ENCODE data around the gene DNAH2. TPM values are rescaled to one million over a fixed set of nuclear protein-coding genes. Genes with fewer than 3 reads are reported as not detected.

Gene DNAH2
- total RNA-seq, 6 donors from 2014 or later = 0.66 to 34.6 (median 6.0) TPM

DNA sequence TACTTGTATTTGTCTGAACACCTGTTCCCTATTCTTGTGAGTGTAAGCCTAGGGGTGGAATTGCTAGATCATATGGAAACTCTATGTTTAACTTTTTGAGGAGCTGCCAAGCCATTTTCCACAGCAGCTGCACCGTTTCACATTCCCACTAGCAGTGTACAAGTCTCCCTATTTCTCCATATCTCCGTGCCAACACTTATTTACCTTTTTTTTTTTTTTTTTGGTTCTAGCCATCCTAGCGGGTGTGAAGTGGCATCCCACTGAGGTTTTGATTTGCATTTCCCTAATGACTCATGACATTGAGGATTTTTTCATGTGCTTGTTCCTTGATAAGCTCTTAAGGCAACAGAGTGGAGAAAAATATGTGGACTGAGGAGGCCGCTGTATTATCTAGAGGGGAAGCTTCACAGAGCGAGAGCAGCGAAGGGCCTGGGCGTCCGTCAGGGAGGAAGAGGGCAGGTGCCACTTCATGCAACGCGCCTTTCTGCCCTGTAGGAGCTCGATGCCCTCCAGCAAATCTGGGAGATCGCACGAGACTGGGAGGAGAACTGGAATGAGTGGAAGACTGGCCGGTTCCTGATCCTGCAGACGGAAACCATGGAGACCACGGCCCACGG lies 50.0 kb downstream of the DNAH2 start:
- peaks cover 0 to 3% (median 0%) of the 10 kb centered on the region in 4 donors for H3K4me1 ChIP-seq
- DNase-seq (no peak), ATAC-seq (ENCODE audit: low FRiP score in 2 of 2) (peak; percentile 26 to 62)
- H3K9me3 ChIP-seq = no peaks in the 10 kb centered on the region
- H3K27me3 ChIP-seq = no peaks in the 10 kb centered on the region
- no peaks in the 10 kb centered on the region for H3K36me3 ChIP-seq
- H3K4me3 ChIP-seq = no peak overlapping the region
- peak overlapping the region in 1 of 4 donors; percentile 46 for H3K27ac ChIP-seq
- WGBS, 2 donors = 54 to 64% methylated on average over 17 of the region's 17 CpGs
- TF ChIP-seq POLR2AphosphoS5 (IDR thresholded peaks at IDR 0.05) (no peak), CTCF (IDR thresholded peaks at IDR 0.05) (peak in 1 of 6 experiments; percentile 13), POLR2A (IDR thresholded peaks at IDR 0.05) (no peak)

DNA sequence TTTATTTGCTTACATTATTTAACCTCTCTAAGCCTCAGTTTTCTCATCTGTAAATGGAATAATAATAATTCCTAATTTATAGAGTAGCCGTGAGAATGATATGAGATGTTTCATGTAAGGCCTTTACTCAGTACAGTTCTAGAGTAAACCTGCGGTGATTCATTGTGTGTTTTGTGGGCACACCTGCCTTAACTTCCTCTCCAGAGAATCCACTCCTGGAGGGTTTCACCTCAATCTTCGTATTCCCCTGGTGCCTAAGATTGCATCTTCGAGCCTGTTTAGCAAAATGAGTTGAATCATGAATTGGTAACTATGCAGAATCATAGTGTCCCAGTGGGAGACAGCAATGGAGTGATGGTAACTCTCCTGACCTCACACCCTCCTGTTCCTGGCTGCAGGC lies 52.3 kb downstream of the DNAH2 start:
- Histone ChIP-seq H3K9me3 (no peaks in the 10 kb centered on the region), H3K4me1 (peaks cover 0 to 10% (median 1%) of the 10 kb centered on the region in 4 donors), H3K36me3 (no peaks in the 10 kb centered on the region), H3K4me3 (no peak overlapping the region), H3K27me3 (no peaks in the 10 kb centered on the region), H3K27ac (no peak overlapping the region)
- TF ChIP-seq CTCF (IDR thresholded peaks at IDR 0.05) (no peak), POLR2A (IDR thresholded peaks at IDR 0.05) (no peak), POLR2AphosphoS5 (IDR thresholded peaks at IDR 0.05) (no peak), EP300 (IDR thresholded peaks at IDR 0.05) (no peak)
- ATAC-seq (ENCODE audit: low FRiP score in 2 of 2) (no peak), DNase-seq (no peak)
- WGBS, 2 donors = 84 to 85% methylated on average over 4 of the region's 4 CpGs

GRCh38 chr17:7774055-7774521 lies 56.5 kb downstream of the DNAH2 start:
- DNase-seq = peak in 1 of 2 donors; percentile 75
- Histone ChIP-seq H3K4me3 (no peak overlapping the region), H3K9me3 (no peaks in the 10 kb centered on the region), H3K27me3 (no peaks in the 10 kb centered on the region), H3K36me3 (no peaks in the 10 kb centered on the region), H3K27ac (no peak overlapping the region), H3K4me1 (peaks cover 0 to 10% (median 0%) of the 10 kb centered on the region in 4 donors)
- ATAC-seq (ENCODE audit: low FRiP score in 2 of 2) = peak in 1 of 2 donors; percentile 48
- 44% methylated on average over 7 to 9 of the region's 9 CpGs for WGBS, 2 donors
- peak in 1 of 2 donors; percentile 27 for TF ChIP-seq POLR2AphosphoS5 (IDR thresholded peaks at IDR 0.05)
- no peak for TF ChIP-seq CTCF (IDR thresholded peaks at IDR 0.05)
- no peak for TF ChIP-seq EP300 (IDR thresholded peaks at IDR 0.05)
- no peak for TF ChIP-seq POLR2A (IDR thresholded peaks at IDR 0.05)

- no peak overlapping the region for H3K27ac ChIP-seq
- DNase-seq (no peak), ATAC-seq (ENCODE audit: low FRiP score in 2 of 2) (no peak)
- H3K4me1 ChIP-seq = peaks cover 0 to 10% (median 0%) of the 10 kb centered on the region in 4 donors
- H3K9me3 ChIP-seq = no peaks in the 10 kb centered on the region
- TF ChIP-seq CTCF (IDR thresholded peaks at IDR 0.05) (no peak), POLR2A (IDR thresholded peaks at IDR 0.05) (no peak), POLR2AphosphoS5 (IDR thresholded peaks at IDR 0.05) (no peak), EP300 (IDR thresholded peaks at IDR 0.05) (no peak)
- H3K4me3 ChIP-seq = no peak overlapping the region
- H3K27me3 ChIP-seq = no peaks in the 10 kb centered on the region
- 52 to 56% methylated on average over 7 of the region's 7 CpGs for WGBS, 2 donors
- H3K36me3 ChIP-seq = no peaks in the 10 kb centered on the region
Observed at GRCh38 chr17:7775051-7775450, 57.5 kb downstream of the DNAH2 start.

GRCh38 chr17:7777017-7777416 lies 59.5 kb downstream of the DNAH2 start:
- no peak overlapping the region for H3K27ac ChIP-seq
- no peaks in the 10 kb centered on the region for H3K36me3 ChIP-seq
- H3K9me3 ChIP-seq = no peaks in the 10 kb centered on the region
- peaks cover 0 to 17% (median 5%) of the 10 kb centered on the region in 4 donors for H3K4me1 ChIP-seq
- ATAC-seq (ENCODE audit: low FRiP score in 2 of 2) (no peak), DNase-seq (no peak)
- TF ChIP-seq POLR2A (IDR thresholded peaks at IDR 0.05) (no peak), EP300 (IDR thresholded peaks at IDR 0.05) (no peak), CTCF (IDR thresholded peaks at IDR 0.05) (no peak), POLR2AphosphoS5 (IDR thresholded peaks at IDR 0.05) (no peak)
- no peak overlapping the region for H3K4me3 ChIP-seq
- 81 to 90% methylated on average over 7 of the region's 7 CpGs for WGBS, 2 donors
- H3K27me3 ChIP-seq = no peaks in the 10 kb centered on the region

Measured in upper lobe of left lung (tissue), 6 donors.